ENCODE results near the gene TUBD1.
"Not testable (repeated sequence)": the region's sequence is repeated elsewhere in the genome, so short reads cannot be mapped to it uniquely, and the experiment has no call there.

Gene TUBD1, protein sequence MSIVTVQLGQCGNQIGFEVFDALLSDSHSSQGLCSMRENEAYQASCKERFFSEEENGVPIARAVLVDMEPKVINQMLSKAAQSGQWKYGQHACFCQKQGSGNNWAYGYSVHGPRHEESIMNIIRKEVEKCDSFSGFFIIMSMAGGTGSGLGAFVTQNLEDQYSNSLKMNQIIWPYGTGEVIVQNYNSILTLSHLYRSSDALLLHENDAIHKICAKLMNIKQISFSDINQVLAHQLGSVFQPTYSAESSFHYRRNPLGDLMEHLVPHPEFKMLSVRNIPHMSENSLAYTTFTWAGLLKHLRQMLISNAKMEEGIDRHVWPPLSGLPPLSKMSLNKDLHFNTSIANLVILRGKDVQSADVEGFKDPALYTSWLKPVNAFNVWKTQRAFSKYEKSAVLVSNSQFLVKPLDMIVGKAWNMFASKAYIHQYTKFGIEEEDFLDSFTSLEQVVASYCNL

DNA sequence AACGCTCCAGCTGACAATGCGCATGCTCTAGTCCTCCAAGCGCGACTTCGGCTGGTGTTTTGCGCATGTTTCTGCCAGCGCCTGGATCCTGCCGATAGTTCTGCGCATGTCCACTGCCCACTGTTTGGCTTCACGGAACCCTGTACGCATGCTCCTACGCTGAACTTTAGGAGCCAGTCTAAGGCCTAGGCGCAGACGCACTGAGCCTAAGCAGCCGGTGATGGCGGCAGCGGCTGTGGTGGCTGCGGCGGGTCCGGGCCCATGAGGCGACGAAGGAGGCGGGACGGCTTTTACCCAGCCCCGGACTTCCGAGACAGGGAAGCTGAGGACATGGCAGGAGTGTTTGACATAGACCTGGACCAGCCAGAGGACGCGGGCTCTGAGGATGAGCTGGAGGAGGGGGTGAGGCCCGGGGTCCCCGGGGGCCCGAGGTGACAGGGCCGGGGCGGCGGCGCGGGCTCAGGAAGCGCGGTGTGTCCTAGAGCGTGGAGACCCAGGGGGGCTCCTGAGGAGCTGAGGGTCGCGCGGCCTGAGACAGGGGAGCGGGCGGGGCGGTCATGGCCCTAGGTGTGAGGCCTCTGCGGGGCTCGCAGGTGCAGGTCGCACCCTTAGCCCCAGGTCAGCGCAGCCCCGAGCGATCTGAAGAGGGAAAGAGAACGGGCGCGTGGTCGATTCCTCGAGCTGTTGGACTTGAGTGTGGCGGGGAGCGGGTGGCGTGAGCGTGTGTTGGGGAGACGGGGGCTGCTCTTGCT lies at the start of gene TUBD1, which contains the start of gene RPS6KB1:
Gene TUBD1 (minus strand): TSS at position 20 of the 752 bp plus-strand sequence. CDS start 1,941 bp downstream, outside the sequence.
Gene RPS6KB1 (plus strand): TSS at position 198 of the 752 bp plus-strand sequence. CDS start 64 bp downstream, at position 262.
- DNase-seq (ENCODE audit: low spot score): peak; percentile 99

DNA sequence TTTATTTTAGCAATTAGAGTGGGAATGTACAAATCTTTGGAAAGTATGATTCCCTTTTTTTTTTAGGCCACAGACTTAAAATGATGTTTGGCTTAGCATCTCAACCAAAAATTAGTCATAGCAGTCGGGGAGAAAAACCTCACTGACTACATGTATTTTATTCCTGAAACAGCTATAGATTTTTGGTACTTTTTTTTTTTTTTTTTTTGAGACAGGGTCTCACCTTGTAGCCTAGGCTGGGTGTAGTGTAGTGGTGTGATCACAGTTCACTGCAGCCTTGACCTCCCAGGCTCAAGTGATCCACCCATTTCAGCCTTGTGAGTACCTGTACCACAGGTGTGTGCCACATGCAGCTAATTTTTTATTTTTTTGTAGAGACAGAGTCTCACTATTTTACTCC lies 48.4 kb upstream of the TUBD1 start:
- peak; percentile 20 for DNase-seq (ENCODE audit: low spot score)

DNA sequence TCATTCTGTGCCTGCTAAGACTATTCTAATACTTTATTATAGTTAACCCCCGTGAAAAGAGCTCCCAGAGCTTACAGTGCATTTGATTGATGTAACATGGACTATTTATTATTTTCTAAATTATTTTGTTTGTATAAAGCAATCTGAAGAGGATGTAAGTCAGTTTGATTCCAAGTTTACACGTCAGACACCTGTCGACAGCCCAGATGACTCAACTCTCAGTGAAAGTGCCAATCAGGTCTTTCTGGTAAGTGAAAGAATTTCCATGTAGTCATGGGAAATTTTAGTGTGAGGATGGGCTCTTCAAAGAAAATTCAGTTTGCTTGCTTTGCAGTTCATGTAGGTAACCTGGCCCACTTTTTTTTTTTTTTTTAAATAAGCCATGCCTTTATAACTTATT lies 48.0 kb upstream of the TUBD1 start:
- DNase-seq (ENCODE audit: low spot score): peak; percentile 67

DNA sequence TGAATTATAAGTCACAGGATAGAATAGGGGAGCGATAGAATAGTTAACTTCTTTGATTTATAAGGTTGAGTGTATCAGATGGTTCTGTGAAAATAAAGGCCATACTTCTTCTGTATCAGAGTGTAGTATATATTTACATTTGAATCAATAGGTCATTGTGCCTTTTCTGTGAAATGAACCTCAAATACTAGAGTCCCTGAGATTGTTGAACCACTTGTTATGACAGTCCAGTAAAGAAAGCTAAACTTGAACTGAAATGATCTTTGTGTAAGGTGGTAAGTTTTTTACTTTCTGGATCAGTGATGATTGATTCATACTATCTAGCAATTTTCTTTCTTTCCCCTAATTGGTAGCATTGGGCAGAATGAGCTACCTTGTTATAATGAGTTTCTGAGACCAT lies 40.6 kb upstream of the TUBD1 start:
- not testable (repeated sequence) for DNase-seq (ENCODE audit: low spot score)

DNA sequence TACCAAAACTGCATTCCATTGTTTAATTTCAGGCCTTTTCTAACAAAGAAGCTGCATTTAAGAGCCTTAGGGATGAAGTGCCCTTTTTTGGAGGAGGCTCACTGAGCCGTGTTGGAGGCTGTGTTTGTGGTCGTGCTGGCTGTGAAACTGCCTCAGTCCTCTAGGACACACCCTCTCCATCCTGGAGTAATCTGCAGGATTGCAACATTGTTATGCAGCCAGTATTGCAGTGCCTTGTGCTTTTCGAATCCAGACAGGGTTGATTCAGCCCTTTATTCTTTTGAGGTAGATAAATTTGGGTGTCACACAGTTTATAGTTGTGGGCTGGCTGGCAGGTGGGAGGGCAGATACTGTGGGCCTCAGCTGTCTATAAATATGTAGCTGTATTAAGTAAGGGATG lies 38.0 kb upstream of the TUBD1 start:
- not testable (repeated sequence) for DNase-seq (ENCODE audit: low spot score)

DNA sequence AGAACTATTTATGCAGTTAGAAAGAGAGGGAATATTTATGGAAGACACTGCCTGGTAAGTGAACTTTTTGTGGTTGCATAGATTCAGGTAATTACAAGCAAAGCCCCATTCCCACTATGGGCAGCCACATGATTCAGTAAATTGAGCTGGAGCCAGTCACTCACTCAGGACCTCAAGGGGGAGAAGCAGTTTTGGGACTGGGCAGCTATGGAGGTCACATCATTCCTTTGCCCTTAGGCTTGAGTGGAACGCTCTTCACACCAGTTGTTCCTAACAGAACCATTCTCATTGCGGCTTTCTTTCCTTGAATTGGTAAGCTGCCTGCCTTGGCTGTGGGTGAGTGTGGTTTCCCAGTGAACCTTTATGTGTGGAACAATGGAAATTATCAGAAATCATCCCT lies 37.4 kb upstream of the TUBD1 start:
- not testable (repeated sequence) for DNase-seq (ENCODE audit: low spot score)

DNA sequence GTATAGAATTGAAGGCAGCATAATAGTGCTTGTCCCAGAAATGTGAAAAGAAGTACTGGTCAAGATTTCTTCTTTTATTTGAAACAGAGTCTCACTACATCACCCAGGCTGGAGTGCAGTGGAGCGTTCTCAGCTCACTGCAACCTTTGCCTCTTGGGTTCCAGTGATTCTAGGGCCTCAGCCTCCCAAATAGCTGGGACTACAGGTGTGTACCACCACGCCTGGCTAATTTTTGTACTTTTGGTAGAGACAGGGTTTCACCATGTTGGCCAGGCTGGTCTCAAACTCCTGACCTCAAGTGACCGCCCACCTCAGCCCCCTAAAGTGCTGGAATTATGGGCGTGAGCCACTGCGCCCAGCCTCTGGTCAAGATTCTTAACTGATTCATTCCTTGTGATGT lies 27.9 kb upstream of the TUBD1 start:
- DNase-seq (ENCODE audit: low spot score): not testable (repeated sequence)

DNA sequence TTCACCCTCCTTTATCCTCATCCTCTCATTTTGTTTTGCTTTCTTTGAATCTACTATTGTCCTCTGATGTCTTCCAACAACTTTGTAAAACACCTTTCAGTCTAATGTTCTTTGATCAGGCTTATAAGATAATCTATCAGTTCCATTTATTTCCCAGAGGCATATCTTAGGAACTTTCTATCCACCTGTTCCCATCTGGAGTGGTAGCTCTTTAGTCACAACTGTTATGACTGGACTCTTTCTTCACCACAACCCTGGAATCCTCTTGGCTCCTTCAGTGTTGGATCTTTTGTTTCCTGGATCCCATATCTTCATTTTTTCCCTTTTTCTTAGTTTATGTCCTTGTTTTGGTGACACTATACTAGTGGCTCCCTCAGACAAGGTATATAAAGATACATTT lies 23.7 kb upstream of the TUBD1 start:
- no peak for DNase-seq (ENCODE audit: low spot score)

DNA sequence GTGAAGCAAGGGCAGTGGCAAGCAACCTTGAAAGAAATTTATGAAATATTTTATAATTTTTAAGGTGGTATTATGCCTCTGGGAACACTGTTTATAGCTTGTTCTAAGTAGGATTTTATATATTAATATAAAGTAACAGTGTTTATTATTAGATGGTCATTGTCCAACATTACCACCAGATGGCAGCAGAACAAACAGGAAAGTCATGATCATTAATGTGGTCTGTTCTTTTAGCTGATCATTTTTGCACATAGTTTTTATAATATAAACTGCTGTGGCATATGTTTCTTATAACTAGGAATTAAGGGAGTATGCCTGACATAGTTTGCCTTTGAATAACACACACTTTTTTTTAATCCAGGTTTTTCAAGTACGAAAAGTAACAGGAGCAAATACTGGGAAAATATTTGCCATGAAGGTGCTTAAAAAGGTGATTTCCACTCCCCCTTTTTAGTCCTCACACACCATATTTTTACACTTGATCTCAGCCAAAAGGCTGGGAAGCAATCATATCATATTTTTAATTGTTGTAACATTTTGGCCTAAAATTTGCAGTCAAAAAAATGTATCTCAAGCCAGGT lies 21.6 kb upstream of the TUBD1 start:
- DNase-seq (ENCODE audit: low spot score): peak; percentile 40

DNA sequence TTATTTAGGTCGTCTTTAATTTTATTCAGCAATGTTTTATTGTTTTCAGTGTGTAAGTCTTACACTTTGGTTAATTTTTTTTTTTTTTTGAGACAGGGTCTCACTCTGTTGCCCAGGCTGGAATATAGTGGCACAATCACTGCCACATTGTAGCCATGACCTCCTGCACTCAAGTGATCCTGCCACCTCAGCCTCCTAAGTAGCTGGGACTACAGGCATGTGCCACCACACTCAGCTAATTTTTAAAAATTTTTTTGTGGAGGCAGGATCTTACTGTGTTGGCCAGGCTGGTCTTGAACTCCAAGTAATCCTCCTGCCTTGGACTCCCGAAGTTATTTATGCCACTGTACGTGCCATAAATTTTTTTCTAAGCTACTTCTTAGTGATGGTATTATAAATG lies 14.7 kb upstream of the TUBD1 start:
- DNase-seq (ENCODE audit: low spot score): no peak

DNA sequence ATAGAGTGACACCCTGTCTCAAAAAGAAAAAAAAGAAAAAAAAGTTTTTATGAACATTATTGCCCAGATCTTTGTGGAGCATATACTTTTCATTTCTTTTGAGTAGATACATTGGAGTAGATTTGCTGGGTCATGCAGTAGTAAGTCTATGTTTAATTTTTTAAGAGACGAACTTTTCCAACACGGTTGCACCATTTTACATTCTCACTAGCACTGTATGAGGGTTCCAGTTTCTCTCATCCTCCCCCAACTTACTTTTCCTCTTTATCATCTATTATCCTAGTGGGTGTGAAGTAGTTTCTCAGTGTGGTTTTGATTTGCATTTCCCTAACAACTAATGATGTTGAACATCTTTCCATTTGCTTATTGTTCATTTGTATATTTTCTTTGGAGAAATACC lies 10.7 kb upstream of the TUBD1 start:
- DNase-seq (ENCODE audit: low spot score): no peak

DNA sequence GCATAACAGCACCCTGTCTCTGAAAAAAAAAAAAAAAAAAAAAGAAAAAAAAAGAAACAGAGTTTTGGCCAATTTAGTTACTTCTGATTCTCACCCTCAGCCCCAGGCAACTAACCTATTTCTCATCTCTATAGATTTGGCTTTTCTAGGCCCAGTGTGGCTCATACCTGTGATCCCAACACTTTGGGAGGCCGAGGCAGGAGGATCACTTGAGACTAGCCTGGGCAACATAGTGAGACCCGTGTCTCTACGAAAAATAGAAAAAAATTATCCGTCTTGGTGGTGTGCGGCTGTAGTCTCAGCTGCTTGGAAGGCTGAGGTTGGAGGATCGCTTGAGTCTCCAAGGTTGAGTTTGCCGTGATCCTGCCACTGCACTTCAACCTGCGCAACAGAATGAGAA lies 8.9 kb upstream of the TUBD1 start:
- DNase-seq (ENCODE audit: low spot score): no peak

DNA sequence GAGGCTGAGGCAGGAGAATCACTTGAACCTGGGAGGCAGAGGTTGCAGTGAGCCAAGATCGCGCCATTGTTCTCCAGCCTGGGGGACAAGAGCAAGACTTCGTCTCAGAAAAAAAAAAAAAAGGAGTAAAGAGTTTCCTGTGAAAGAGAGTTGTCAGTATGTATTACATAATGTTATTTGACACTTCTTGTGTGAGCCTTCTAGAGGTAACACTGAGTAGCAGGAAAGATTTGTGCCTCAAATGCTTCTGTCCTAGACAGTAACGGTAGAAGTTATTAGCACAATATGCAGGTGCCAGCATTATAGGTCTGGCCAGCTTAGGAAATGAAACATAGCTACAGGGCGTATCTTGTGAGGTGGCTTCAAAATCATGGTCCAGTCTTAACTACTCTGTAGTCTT lies 6.4 kb upstream of the TUBD1 start:
- no peak for DNase-seq (ENCODE audit: low spot score)

DNA sequence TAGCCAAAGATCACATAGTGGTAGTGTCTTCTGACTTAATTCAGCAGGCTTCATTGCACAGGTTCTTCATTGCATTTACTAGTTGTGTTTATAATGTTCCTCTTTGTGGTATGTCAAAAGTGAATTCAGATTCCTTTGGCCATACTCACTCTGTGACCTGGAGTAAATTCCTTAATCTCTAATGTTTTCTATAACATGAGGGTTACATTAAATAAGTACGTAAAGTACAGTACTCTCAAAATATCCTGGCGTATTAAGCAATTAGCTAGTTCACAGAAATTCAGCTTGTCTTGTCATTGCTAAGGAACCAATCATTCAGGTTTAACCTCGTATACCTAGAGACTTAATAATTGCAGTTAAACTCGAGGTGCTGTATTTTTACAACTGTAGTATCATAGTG lies 4.3 kb upstream of the TUBD1 start:
- no peak for DNase-seq (ENCODE audit: low spot score)

DNA sequence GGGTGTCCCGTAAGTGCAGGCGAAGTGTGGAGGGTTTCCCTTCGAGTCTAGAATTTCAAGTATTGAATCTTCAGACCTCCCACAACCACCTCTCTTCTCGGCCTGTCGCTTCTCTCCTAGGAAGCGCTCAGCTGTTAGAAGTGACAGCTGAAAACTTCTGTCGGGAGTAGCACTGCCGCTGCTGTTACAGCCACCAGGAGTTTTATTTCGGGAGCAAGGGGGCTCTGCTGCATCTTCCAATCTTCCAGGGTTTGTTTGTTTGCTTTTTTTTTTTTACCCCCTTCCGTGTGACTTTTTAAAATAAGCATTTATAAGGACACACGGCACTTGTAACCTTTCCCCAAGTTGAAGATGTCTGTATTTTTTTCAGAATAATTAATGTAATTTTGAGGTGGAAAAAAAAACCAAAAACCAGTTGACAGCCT lies 945 bp upstream of the TUBD1 start:
- peak; percentile 21 for DNase-seq (ENCODE audit: low spot score)

DNA sequence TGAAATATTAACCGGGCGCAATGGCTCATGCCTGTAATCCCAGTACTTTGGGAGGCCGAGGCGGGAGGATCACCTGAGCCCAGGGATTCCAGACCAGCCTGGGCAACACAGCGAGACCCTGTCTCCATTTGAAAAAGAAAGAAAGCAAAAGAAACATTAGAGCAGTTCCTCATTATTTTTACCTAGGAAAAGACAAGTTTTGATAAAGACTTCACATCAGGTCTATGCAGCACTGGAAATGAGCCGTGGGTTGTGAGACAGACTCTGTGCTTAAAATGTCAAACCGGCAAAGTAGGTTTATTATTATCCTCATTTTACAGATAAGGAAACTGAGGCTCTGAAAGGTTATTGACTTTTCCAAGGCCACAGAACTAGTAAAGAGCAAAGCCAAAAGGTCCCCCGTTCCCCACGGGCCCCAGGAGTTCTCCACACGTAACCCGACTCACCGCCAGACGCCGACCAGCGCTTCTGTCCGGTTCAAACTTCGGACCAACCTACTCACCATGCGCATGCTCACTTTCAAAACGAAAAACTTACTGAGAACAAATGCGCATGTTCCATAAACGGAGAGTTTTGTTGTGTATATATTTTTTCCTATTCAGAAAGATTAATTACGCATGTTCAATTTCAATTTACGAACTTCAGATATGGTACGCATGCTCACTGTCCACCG lies 356 bp downstream of the TUBD1 start:
- DNase-seq (ENCODE audit: low spot score): no peak

DNA sequence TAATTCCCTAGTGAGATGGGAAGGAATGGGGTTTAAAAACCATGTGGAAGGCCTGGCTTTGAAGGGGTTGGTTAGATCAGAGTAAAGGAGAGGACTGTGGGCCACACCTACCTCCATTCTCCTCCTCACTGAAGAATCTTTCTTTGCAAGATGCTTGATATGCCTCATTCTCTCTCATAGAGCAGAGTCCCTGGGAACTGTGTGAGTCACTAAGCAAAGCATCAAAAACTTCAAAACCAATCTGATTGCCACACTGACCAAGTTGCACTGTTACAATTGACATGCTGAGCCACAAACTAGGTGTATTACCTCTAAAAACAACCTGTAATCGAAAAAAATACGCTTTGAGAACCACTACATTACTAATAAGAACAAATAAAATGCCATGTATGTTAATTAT lies 2.0 kb downstream of the TUBD1 start:
- no peak for DNase-seq (ENCODE audit: low spot score)

DNA sequence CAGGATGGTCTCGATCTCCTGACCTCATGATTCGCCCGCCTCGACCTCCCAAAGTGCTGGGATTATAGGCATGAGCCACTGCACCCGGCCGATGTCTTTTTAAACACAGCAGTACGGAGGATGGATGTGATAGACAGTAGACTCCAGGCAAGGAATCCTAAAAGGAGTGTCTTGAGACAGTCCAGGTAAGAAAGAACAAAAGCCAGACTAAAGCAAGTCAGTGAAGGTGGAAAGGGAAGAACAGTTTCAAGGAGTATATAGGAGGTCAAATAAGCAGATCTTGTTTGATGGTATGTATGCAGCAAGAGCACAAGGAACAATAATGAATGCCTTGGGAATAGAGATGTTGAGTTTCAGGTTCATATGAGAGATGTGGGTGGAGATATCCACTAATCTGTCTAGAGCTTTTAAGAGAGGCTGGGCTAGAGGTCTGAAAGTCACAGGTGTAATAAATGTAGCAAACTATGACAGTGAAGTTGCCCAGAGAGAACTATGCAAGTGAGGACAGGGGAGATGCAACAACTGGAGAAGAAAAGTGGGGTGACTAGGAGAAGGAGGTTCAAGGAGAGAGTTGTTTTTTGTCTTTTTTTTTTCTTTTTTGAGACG lies 4.5 kb downstream of the TUBD1 start:
- DNase-seq (ENCODE audit: low spot score): no peak

DNA sequence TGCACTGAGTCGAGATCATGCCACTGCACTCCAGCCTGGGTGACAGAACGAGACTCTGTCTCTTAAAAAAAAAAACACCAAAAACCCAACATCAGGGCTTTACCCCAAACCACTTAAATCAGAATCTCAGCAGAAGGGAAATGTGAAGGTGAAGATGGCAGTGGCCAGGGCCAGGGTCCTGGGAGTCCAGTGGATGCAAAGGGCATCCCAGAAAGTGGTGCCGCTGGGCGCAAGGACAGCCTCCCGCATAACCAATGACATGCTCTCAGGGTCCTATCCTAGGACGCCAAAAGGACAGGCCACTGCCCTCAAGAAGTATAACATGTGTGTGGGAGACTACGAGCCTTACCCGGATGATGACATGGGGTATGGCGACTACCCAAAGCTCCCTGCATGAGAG lies 7.9 kb downstream of the TUBD1 start:
- DNase-seq (ENCODE audit: low spot score): no peak

DNA sequence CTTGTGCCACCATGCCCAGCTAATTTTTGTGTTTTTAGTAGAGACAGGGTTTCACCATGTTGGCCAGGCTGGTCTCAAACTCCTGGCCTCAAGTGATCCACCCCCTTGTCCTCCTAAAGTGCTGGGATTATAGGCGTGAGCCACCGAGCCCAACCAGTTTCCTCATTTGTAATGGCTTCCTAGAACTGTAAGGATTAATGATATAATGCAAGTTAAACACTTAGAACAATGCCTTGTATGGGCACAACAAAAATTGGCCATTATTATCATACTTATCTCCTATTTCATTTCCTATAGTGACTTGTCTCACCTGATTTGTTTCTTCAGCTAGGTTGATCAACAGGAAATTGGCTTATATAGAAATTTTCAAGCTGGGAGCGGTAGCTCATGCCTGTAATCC lies 14.1 kb downstream of the TUBD1 start:
- DNase-seq (ENCODE audit: low spot score): no peak

DNA sequence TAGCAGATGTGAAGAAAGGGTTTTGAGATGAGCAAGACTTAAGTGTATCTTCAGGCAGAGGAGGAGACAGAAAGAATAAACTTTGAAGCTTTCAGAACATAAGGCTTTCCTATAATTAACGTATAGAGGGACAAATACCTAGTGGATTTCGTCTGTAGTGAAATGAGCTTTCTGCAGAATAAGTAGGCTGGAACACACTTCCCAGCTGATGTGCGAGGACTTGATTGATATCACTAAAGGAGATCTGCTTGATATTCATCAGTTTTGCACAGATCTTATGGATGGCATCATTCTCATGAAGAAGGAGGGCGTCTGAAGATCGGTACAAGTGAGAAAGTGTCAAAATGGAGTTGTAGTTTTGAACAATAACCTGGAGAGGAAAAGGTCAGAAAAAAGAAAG lies 14.8 kb downstream of the TUBD1 start:
- DNase-seq (ENCODE audit: low spot score): no peak

DNA sequence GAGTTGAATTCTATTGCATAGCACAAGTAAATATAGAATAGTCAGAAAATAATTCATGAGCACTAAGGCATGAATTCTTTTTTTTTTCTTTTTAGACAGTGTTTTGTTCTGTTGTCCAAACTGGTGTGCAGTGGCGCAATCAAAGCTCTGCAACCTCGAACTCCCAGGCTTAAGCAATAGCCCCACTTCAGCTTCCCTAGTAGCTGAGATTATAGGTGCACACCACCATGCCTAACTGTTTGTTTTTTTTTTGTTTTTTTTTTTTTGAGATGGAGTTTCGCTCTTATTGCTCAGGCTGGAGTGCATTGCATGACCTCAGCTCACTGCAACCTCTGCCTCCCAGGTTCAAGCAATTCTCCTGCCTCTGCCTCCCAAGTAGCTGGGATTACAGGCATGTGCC lies 16.6 kb downstream of the TUBD1 start:
- DNase-seq (ENCODE audit: low spot score): no peak
